ENCODE data around the gene ZNF512.

The ZNF512 gene

GRCh38 chr2:27561060-27561459, 21.8 kb upstream of the ZNF512 start:
- H3K4me3 ChIP-seq (ENCODE audit: low read length): no peak overlapping the region
- H3K4me1 ChIP-seq (ENCODE audit: control insufficient read depth, insufficient read depth, low read length): no peaks in the 10 kb centered on the region
- DNase-seq (ENCODE audit: low read depth): no peak
- no peaks in the 10 kb centered on the region for H3K36me3 ChIP-seq (ENCODE audit: control insufficient read depth, insufficient read depth, low read length, severe bottlenecking)
- no peaks in the 10 kb centered on the region for H3K9me3 ChIP-seq (ENCODE audit: control insufficient read depth, low read length)
- peaks cover 3% of the 10 kb centered on the region for H3K27me3 ChIP-seq (replicated peaks; ENCODE audit: control insufficient read depth, insufficient read depth, low read length)
- no peak overlapping the region for H3K9ac ChIP-seq (ENCODE audit: low read length)

- H3K4me1 ChIP-seq (ENCODE audit: control insufficient read depth, insufficient read depth, low read length): no peaks in the 10 kb centered on the region
- H3K4me3 ChIP-seq (ENCODE audit: low read length): no peak overlapping the region
- H3K9me3 ChIP-seq (ENCODE audit: control insufficient read depth, low read length): no peaks in the 10 kb centered on the region
- no peak for DNase-seq (ENCODE audit: low read depth)
- no peaks in the 10 kb centered on the region for H3K36me3 ChIP-seq (ENCODE audit: control insufficient read depth, insufficient read depth, low read length, severe bottlenecking)
- H3K27me3 ChIP-seq (replicated peaks; ENCODE audit: control insufficient read depth, insufficient read depth, low read length): no peaks in the 10 kb centered on the region
- H3K9ac ChIP-seq (ENCODE audit: low read length): no peak overlapping the region
Measured at GRCh38 chr2:27566628-27567027, 16.2 kb upstream of the ZNF512 start.

- Histone ChIP-seq H3K36me3 (ENCODE audit: control insufficient read depth, insufficient read depth, low read length, severe bottlenecking) (no peaks in the 10 kb centered on the region), H3K4me1 (ENCODE audit: control insufficient read depth, insufficient read depth, low read length) (peaks cover 4% of the 10 kb centered on the region), H3K4me3 (ENCODE audit: low read length) (no peak overlapping the region), H3K9me3 (ENCODE audit: control insufficient read depth, low read length) (peaks cover 5% of the 10 kb centered on the region), H3K9ac (ENCODE audit: low read length) (no peak overlapping the region), H3K27me3 (replicated peaks; ENCODE audit: control insufficient read depth, insufficient read depth, low read length) (no peaks in the 10 kb centered on the region)
- DNase-seq (ENCODE audit: low read depth): no peak
Measured at GRCh38 chr2:27569398-27569797, 13.4 kb upstream of the ZNF512 start.

- Histone ChIP-seq H3K4me1 (ENCODE audit: control insufficient read depth, insufficient read depth, low read length) (peaks cover 4% of the 10 kb centered on the region), H3K27me3 (replicated peaks; ENCODE audit: control insufficient read depth, insufficient read depth, low read length) (no peaks in the 10 kb centered on the region), H3K9ac (ENCODE audit: low read length) (no peak overlapping the region), H3K4me3 (ENCODE audit: low read length) (no peak overlapping the region), H3K9me3 (ENCODE audit: control insufficient read depth, low read length) (peaks cover 22% of the 10 kb centered on the region), H3K36me3 (ENCODE audit: control insufficient read depth, insufficient read depth, low read length, severe bottlenecking) (no peaks in the 10 kb centered on the region)
- DNase-seq (ENCODE audit: low read depth): no peak
Measured at GRCh38 chr2:27571197-27571596, 11.6 kb upstream of the ZNF512 start.

GRCh38 chr2:27571681-27572080, 11.2 kb upstream of the ZNF512 start:
- no peak for DNase-seq (ENCODE audit: low read depth)
- Histone ChIP-seq H3K9ac (ENCODE audit: low read length) (no peak overlapping the region), H3K9me3 (ENCODE audit: control insufficient read depth, low read length) (peaks cover 27% of the 10 kb centered on the region), H3K36me3 (ENCODE audit: control insufficient read depth, insufficient read depth, low read length, severe bottlenecking) (no peaks in the 10 kb centered on the region), H3K27me3 (replicated peaks; ENCODE audit: control insufficient read depth, insufficient read depth, low read length) (no peaks in the 10 kb centered on the region), H3K4me1 (ENCODE audit: control insufficient read depth, insufficient read depth, low read length) (peaks cover 4% of the 10 kb centered on the region), H3K4me3 (ENCODE audit: low read length) (no peak overlapping the region)

- Histone ChIP-seq H3K36me3 (ENCODE audit: control insufficient read depth, insufficient read depth, low read length, severe bottlenecking) (no peaks in the 10 kb centered on the region), H3K9ac (ENCODE audit: low read length) (no peak overlapping the region), H3K9me3 (ENCODE audit: control insufficient read depth, low read length) (peaks cover 33% of the 10 kb centered on the region), H3K4me3 (ENCODE audit: low read length) (no peak overlapping the region), H3K27me3 (replicated peaks; ENCODE audit: control insufficient read depth, insufficient read depth, low read length) (no peaks in the 10 kb centered on the region), H3K4me1 (ENCODE audit: control insufficient read depth, insufficient read depth, low read length) (peaks cover 4% of the 10 kb centered on the region)
- DNase-seq (ENCODE audit: low read depth): no peak
Measured at GRCh38 chr2:27572439-27572838, 10.4 kb upstream of the ZNF512 start.

GRCh38 chr2:27572998-27573429, 9.8 kb upstream of the ZNF512 start:
- H3K9ac ChIP-seq (ENCODE audit: low read length): no peak overlapping the region
- peaks cover 39% of the 10 kb centered on the region for H3K9me3 ChIP-seq (ENCODE audit: control insufficient read depth, low read length)
- no peak for DNase-seq (ENCODE audit: low read depth)
- H3K27me3 ChIP-seq (replicated peaks; ENCODE audit: control insufficient read depth, insufficient read depth, low read length): no peaks in the 10 kb centered on the region
- peaks cover 4% of the 10 kb centered on the region for H3K4me1 ChIP-seq (ENCODE audit: control insufficient read depth, insufficient read depth, low read length)
- H3K36me3 ChIP-seq (ENCODE audit: control insufficient read depth, insufficient read depth, low read length, severe bottlenecking): no peaks in the 10 kb centered on the region
- no peak overlapping the region for H3K4me3 ChIP-seq (ENCODE audit: low read length)

- Histone ChIP-seq H3K36me3 (ENCODE audit: control insufficient read depth, insufficient read depth, low read length, severe bottlenecking) (no peaks in the 10 kb centered on the region), H3K9me3 (ENCODE audit: control insufficient read depth, low read length) (peaks cover 43% of the 10 kb centered on the region), H3K4me1 (ENCODE audit: control insufficient read depth, insufficient read depth, low read length) (peaks cover 4% of the 10 kb centered on the region), H3K9ac (ENCODE audit: low read length) (no peak overlapping the region), H3K27me3 (replicated peaks; ENCODE audit: control insufficient read depth, insufficient read depth, low read length) (no peaks in the 10 kb centered on the region), H3K4me3 (ENCODE audit: low read length) (no peak overlapping the region)
- peak; percentile 18 for DNase-seq (ENCODE audit: low read depth)
Measured at GRCh38 chr2:27573452-27573851, 9.4 kb upstream of the ZNF512 start.

- no peaks in the 10 kb centered on the region for H3K27me3 ChIP-seq (replicated peaks; ENCODE audit: control insufficient read depth, insufficient read depth, low read length)
- H3K9ac ChIP-seq (ENCODE audit: low read length): no peak overlapping the region
- peaks cover 38% of the 10 kb centered on the region for H3K9me3 ChIP-seq (ENCODE audit: control insufficient read depth, low read length)
- no peaks in the 10 kb centered on the region for H3K36me3 ChIP-seq (ENCODE audit: control insufficient read depth, insufficient read depth, low read length, severe bottlenecking)
- H3K4me1 ChIP-seq (ENCODE audit: control insufficient read depth, insufficient read depth, low read length): peaks cover 18% of the 10 kb centered on the region
- H3K4me3 ChIP-seq (ENCODE audit: low read length): no peak overlapping the region
- no peak for DNase-seq (ENCODE audit: low read depth)
Measured at GRCh38 chr2:27581417-27582128, 1.3 kb upstream of the ZNF512 start.

- DNase-seq (ENCODE audit: low read depth): no peak
- Histone ChIP-seq H3K27me3 (replicated peaks; ENCODE audit: control insufficient read depth, insufficient read depth, low read length) (no peaks in the 10 kb centered on the region), H3K9me3 (ENCODE audit: control insufficient read depth, low read length) (peaks cover 33% of the 10 kb centered on the region), H3K4me1 (ENCODE audit: control insufficient read depth, insufficient read depth, low read length) (peaks cover 18% of the 10 kb centered on the region), H3K36me3 (ENCODE audit: control insufficient read depth, insufficient read depth, low read length, severe bottlenecking) (no peaks in the 10 kb centered on the region), H3K9ac (ENCODE audit: low read length) (peak overlapping the region; percentile 84), H3K4me3 (ENCODE audit: low read length) (peak overlapping the region; percentile 88)
Measured at GRCh38 chr2:27582129-27582694, 630 bp upstream of the ZNF512 start.

- peak overlapping the region; percentile 84 for H3K9ac ChIP-seq (ENCODE audit: low read length)
- peaks cover 18% of the 10 kb centered on the region for H3K4me1 ChIP-seq (ENCODE audit: control insufficient read depth, insufficient read depth, low read length)
- H3K9me3 ChIP-seq (ENCODE audit: control insufficient read depth, low read length): peaks cover 20% of the 10 kb centered on the region
- no peaks in the 10 kb centered on the region for H3K36me3 ChIP-seq (ENCODE audit: control insufficient read depth, insufficient read depth, low read length, severe bottlenecking)
- no peaks in the 10 kb centered on the region for H3K27me3 ChIP-seq (replicated peaks; ENCODE audit: control insufficient read depth, insufficient read depth, low read length)
- peak overlapping the region; percentile 88 for H3K4me3 ChIP-seq (ENCODE audit: low read length)
- DNase-seq (ENCODE audit: low read depth): peak; percentile 45
Measured at GRCh38 chr2:27583390-27583915, 611 bp downstream of the ZNF512 start.
